Mesothelial cell of epicardium (in vitro differentiated cells): Measurements from ENCODE around the gene SLC29A1. TPM values are rescaled to one million over a fixed set of nuclear protein-coding genes. Genes with fewer than 3 reads are reported as not detected.

Experiments used
- DNase-seq, 2 experiments: peaks; one replicate each; pipeline ENCODE4 v3.0.0; 2021; ENCODE audit warnings: low spot score in 2 of 2; ENCODE audit not compliant: unreplicated experiment in 2 of 2
- H3K27ac Mint-ChIP-seq: 2 replicates; pipeline ENCODE4 v1.8.0; 2021; ENCODE audit warnings: mixed read lengths
- H3K27me3 Mint-ChIP-seq: 2 replicates; pipeline ENCODE4 v1.8.0; 2021; ENCODE audit warnings: low read depth, mixed read lengths
- H3K36me3 Mint-ChIP-seq: 2 replicates; pipeline ENCODE4 v1.8.0; 2021; ENCODE audit warnings: mixed read lengths
- H3K4me1 Mint-ChIP-seq: 2 replicates; pipeline ENCODE4 v1.8.0; 2021; ENCODE audit warnings: mixed read lengths
- H3K4me3 Mint-ChIP-seq: 2 replicates; pipeline ENCODE4 v1.8.0; 2021; ENCODE audit warnings: mild to moderate bottlenecking, moderate library complexity, mixed read lengths
- H3K9me3 Mint-ChIP-seq: 2 replicates; pipeline ENCODE4 v1.8.0; 2021; ENCODE audit warnings: mixed read lengths
- total RNA-seq: library from RNA; stranded (reverse); gene quantifications from 3 replicates; pipeline ENCODE4 v1.2.1, GENCODE V29; 2021
- TF ChIP-seq, protein P1 (sequence below): fragments of 200-600 bp; sonication (generic); IDR thresholded peaks from one replicate; pipeline ENCODE4 v1.5.0; 2021; ENCODE audit warnings: antibody characterized with exemption; ENCODE audit not compliant: unreplicated experiment

Gene SLC29A1
- total RNA-seq, 1 donor from 2014 or later, result 13.2 TPM

GRCh38 chr6:44258325-44258863, 35.0 kb downstream of the SLC29A1 start:
- Mint-ChIP-seq H3K27me3 (no peaks in the 10 kb centered on the region), H3K9me3 (no peaks in the 10 kb centered on the region), H3K4me1 (peaks cover 32% of the 10 kb centered on the region), H3K4me3 (peak overlapping the region; percentile 74), H3K27ac (no peak overlapping the region), H3K36me3 (peaks cover 12% of the 10 kb centered on the region)
- DNase-seq, result no peak
- TF ChIP-seq, protein P1, sequence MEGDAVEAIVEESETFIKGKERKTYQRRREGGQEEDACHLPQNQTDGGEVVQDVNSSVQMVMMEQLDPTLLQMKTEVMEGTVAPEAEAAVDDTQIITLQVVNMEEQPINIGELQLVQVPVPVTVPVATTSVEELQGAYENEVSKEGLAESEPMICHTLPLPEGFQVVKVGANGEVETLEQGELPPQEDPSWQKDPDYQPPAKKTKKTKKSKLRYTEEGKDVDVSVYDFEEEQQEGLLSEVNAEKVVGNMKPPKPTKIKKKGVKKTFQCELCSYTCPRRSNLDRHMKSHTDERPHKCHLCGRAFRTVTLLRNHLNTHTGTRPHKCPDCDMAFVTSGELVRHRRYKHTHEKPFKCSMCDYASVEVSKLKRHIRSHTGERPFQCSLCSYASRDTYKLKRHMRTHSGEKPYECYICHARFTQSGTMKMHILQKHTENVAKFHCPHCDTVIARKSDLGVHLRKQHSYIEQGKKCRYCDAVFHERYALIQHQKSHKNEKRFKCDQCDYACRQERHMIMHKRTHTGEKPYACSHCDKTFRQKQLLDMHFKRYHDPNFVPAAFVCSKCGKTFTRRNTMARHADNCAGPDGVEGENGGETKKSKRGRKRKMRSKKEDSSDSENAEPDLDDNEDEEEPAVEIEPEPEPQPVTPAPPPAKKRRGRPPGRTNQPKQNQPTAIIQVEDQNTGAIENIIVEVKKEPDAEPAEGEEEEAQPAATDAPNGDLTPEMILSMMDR, result no peak

DNA sequence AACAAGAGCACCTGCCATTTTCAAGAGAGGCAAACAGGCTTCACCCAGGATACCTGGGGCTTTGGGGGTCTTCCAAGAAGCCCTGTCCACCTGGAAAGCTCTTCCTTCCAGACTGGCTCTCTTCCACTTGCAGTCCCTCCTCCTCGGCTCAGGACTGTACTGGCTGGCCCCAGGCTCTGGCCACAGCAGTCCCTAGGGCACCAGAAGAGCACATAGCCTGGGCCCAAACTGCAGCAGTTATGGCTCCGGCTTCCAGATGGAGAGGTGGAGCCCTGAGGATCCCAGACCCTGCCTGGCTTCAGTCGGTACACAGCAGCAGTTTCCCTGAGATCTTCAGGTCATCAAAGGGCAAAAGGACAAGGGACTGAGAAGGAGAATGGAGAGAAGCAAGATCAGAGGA, 35.5 kb downstream of the SLC29A1 start:
- Mint-ChIP-seq H3K27ac (no peak overlapping the region), H3K27me3 (no peaks in the 10 kb centered on the region), H3K4me3 (peak overlapping the region; percentile 74), H3K9me3 (no peaks in the 10 kb centered on the region), H3K4me1 (peaks cover 37% of the 10 kb centered on the region), H3K36me3 (peaks cover 8% of the 10 kb centered on the region)
- TF ChIP-seq, protein P1, result no peak
- no peak for DNase-seq

DNA sequence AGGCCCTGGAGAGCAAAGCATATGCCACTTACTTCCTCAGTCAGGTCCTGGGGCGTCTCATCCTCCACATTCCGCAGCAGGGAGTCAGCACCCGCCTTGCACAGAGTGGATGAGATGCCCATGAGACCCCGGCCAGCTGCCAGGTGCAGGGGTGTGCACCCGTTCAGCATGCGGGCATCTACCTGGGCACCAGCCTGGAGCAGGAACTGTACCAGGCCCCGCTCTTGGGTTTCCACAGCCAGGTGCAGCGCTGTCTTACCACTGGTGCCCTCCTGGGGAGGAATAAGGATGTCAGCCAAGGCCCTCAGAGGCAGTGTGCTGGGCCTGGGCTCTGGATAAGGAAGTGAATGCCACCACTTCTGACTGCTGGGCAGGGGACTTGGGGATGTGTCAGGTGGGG, 36.6 kb downstream of the SLC29A1 start:
- Mint-ChIP-seq H3K4me3 (no peak overlapping the region), H3K36me3 (no peaks in the 10 kb centered on the region)
- no peak for DNase-seq

DNA sequence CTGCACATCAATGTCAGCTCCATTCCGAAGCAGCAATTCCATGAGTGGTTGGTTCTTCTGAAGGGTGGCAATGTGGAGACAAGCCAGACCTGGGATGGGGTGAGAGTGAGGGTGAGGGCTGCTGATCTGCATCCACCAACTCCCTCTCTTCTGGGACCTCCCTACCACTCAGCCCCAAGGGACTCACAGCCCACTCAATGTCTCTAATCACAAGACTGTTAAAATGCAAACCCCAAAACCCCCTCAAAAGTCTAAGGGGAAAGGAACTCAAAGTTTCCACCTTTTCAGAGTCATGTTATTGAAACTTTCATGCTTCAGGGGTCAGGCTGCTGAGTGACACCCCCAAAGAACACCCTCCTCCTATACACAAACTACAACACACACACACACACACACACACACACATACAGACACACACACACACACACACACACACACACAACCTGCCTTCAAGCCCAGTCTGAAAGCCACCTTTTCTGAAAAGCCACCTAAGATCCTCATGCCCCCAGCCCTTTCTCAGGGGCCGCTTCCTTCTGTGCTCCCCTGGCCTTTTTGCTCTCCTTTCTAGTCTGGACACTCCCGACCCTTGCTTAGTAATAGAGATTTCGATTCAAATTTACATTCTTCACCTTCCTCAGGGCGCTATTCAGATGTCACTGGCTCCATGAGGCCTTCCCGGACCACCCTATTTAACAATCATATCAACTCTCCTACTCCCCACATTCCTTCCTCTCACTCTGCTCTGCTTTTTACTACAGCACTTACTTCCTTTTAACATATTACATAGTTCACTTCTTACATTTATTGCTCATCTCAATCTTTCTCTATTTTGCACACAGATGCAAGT, 37.3 kb downstream of the SLC29A1 start:
- no peak overlapping the region for H3K4me3 Mint-ChIP-seq
- peaks cover 44% of the 10 kb centered on the region for H3K4me1 Mint-ChIP-seq
- DNase-seq, result no peak
- no peaks in the 10 kb centered on the region for H3K27me3 Mint-ChIP-seq
- TF ChIP-seq, protein P1, result no peak
- H3K36me3 Mint-ChIP-seq, result no peaks in the 10 kb centered on the region
- no peaks in the 10 kb centered on the region for H3K9me3 Mint-ChIP-seq
- H3K27ac Mint-ChIP-seq, result no peak overlapping the region

More for the DNA sequence above, 36.6 kb downstream of the SLC29A1 start:
- no peaks in the 10 kb centered on the region for H3K9me3 Mint-ChIP-seq
- H3K27me3 Mint-ChIP-seq, result no peaks in the 10 kb centered on the region
- peaks cover 47% of the 10 kb centered on the region for H3K4me1 Mint-ChIP-seq
- no peak overlapping the region for H3K27ac Mint-ChIP-seq
- TF ChIP-seq, protein P1, result no peak

DNA sequence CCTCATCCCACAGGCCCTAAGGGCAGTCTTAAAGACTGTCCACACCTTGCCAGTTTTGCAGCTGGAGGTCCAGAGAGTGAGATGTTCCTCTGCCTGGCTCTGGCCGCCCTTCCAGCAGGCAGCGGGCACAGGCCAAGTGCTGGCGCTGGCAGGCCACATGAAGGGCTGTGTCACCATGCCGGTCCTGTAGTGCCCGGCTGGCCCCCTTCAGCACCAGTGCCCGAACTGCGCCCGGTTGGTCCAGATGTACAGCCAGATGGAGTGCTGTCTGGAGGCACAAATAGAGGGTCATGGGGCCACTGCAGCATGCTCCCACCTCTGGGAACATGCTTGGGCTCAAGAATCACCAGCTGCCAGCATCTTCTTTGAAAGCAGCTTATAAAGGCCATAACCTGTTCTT, 38.2 kb downstream of the SLC29A1 start:
- H3K4me1 Mint-ChIP-seq, result peaks cover 35% of the 10 kb centered on the region
- H3K4me3 Mint-ChIP-seq, result no peak overlapping the region
- H3K36me3 Mint-ChIP-seq, result no peaks in the 10 kb centered on the region
- TF ChIP-seq, protein P1, result no peak
- DNase-seq, result no peak
- no peaks in the 10 kb centered on the region for H3K9me3 Mint-ChIP-seq
- H3K27ac Mint-ChIP-seq, result no peak overlapping the region
- no peaks in the 10 kb centered on the region for H3K27me3 Mint-ChIP-seq
